ENCODE data around the gene MRPL36.
"Not testable (repeated sequence)": the region's sequence is repeated elsewhere in the genome, so short reads cannot be mapped to it uniquely, and the experiment has no call there.

MRPL36 gene

DNA sequence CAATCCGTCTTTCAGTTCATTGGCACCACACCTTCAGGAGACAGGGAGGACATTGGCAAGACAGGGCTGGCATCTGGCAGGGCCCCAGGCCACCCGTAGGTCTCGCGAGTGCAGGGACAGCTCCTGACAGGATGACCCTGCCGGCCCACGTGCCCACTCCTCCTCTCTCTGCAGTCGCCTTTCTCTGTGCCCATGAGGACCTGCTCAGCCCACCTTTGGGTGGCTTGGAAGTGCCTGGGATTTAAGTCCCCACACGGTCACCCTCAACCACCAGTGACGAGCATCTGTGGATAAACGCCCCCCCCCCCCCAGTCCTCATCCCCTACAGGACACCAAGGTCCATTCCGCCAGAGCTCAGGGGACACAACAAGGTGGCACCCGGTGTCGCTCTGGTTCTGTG lies 4.1 kb downstream of the MRPL36 start:
- no peak for DNase-seq

DNA sequence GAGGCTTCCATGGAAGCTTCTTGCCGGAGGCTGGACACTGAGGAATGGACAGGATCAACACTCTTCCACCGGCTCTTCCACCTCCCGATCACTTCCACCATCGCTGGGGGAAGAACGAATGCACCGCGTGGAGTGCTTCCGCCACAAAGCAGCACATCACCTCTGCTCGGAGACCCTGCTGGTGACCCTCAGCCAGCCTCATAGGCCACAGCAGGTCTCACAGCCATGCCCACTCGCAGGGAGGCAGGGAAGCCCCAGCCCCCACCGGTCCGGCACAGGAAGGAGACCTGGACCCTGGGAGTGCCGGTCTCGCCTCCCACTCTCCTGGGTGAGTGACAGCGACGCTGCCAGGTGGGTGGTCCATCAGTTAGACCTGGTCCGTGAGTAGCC lies 4.7 kb downstream of the MRPL36 start:
- DNase-seq = no peak

DNA sequence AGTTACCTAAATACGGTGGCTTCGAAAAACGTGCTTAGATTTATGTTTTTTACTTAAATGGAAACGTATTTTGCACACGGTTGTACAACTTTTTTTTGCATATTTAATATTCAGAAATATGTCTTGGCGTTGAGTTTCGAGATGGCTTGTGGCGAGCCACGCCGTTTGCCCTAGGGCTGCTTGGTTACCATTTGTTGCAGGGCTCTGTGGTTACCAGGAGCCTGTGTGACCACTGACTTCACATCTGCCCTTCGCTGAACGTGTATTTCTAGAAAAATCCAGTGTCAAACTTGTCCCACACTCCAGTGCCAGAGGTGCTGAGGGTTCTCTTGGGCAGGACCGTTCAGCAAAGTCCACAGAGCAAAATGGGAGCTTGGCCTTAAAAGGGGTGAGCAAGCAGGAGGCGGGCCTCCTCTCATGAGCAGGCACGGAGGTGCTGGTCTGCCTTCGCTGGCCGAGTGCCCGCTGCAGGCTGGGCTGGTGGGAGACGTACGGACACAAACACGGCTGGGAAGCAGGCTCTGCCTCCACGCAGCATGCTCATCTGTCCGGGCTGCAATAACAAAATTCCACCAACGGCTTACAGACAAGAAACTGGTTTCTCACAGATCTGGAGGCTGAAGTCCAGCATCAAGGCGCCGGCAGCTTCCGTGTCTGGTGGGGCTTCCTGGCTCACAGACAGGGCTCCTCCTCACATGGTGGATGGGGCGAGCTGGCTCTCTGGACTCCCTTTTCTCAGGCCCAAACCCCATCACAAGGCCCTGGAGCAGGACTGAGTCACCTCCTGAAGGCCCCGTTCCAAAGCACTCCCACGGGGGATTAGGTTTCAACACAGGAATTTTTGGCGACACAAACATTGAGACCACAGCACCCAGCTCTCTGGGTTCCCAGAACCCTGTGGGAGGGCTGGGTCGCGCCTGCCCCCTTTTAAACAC lies 5.4 kb downstream of the MRPL36 start:
- no peak for DNase-seq

DNA sequence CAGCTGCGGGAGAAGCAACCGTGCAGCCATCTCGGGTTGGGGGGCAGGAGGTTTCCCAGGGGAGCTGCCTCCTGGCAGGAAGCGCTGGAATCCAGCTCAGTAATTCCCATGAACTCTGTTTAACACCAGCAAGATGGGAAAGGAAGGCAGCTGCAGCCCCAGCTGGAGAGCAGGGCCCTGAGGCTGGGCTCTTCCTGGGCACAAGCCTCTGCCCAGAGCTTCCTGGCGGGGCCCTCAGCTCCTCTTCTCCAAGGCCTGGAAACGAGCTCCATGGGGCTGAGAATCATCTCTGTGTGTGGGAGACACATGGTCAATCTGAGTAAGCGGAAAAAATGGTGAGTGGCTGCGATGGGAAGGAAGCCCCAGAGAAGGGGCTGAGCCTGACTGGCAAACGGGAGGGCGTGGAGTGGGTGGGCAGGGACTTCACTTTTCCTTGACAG lies 6.3 kb downstream of the MRPL36 start:
- no peak for DNase-seq

DNA sequence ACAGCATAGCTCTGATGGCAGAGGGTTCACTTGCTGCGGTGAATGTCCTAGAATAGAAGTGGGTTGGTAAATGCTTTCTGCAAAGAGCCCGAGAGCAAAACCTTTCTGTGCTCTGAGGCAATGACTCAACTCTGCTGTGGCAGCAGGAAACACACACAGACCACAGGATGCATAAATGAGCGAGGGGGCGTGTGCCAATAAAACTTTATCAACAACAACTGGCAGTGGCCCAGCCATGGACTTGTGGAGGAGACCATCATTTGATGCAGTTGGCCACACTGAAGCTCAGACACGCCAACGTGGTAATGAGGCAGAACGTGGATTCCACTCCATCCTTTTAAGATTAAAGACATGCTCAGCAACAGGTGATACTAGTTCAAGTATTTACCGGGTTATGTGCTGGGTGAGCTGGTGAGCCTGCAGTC lies 6.8 kb downstream of the MRPL36 start:
- no peak for DNase-seq

DNA sequence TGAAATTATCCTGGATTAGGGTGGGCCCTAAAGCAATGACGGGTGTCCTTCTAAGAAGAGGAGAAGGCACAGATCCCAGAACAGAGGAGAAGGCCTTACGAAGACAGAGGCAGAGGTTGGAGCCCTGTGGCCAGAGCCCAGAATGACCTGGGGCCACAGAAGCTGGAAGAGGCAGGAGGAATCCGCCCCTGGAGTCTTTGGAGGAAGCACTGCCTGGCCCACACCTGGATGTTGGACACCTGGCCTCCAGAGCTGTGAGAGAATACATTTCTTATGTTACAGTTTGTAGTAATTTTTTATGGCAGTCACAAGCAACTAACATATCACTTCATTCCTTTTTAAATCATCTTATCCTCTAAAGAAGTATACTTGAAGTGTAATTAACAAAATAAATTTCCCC lies 8.5 kb downstream of the MRPL36 start:
- no peak for DNase-seq

DNA sequence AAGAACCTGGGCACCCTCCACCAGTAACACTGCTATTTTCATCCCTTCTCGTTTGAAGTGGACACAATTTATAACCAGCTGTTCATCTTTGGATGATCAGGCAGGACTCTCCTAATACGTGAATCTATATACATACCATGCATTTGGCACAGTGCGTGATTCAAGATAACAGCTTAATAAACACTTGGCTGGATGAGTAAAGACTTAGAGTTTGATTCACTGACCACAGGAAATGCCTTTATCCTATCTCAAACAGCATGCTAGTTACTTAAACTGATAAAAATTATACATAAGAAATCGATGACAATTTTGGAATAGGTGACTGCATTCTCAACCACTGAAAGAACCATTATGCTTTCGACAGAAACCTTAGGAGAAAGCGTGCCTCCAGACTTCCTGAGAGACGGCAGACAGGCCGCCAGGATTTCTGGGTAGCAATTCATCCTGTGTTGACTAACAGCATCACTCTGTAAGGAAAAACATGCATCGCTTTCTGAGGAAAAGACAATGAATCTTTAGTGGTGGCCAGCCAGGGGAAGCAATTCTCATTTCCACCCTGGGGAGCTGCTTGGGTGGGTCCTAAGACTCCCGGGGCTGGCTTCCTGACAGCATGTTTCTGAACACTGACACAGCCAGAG lies 9.7 kb downstream of the MRPL36 start:
- DNase-seq = no peak

DNA sequence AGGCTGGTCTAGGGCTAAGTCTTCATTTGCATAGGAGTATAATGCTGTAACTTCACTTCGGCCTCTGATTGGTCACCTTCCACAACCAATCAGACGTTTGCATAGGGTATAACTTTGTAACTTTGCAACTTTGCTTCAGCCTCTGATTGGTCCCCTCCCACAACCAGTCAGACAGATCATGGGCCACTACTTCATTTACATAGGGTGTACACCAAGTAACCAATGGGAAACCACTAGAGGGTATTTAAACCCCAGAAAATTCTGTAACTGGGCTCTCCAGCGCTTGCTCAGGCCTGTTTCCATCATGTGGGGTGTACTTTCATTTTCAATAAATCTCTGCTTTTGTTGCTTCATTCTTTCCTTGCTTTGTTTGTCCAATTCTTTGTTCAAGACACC lies 10.2 kb downstream of the MRPL36 start:
- DNase-seq = not testable (repeated sequence)

DNA sequence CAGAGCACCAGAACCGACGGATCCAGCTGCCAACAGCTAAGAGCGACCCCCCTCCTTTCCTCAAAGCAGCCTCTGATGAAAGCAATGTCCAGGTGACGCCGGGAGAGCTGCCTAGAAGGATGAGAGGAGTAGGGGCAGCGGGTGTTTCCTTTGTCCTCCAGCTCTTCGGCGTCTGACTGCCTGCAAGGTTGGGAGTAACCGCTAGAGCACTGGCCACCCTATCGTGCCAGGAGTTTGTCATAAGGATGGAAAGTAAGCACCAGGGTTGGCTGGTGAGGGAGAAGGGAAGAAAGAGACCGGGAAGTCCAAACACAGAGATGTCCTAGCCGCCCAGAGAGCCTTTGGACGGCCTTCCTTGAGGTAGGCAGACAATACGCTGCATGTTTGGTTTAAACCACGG lies 10.8 kb downstream of the MRPL36 start:
- no peak for DNase-seq

DNA sequence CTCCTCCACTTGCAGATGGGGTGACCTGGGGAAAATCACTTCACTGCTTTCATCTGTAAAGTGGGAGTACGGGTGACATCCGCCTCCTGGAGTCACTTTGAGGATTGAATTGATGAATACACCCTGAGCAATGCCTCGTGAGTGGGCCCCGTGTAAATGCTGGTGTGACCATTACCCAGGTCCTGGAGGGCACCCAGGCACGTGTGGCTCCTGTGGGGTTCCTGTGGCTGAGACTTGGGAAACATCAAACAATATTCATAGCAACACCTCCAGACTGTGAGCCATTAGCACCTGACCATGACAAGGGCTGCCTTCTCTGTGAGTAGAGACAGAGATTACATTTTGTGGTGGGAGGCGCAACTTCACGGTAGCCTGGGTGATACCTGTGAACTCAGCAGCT lies 11.4 kb downstream of the MRPL36 start:
- no peak for DNase-seq

DNA sequence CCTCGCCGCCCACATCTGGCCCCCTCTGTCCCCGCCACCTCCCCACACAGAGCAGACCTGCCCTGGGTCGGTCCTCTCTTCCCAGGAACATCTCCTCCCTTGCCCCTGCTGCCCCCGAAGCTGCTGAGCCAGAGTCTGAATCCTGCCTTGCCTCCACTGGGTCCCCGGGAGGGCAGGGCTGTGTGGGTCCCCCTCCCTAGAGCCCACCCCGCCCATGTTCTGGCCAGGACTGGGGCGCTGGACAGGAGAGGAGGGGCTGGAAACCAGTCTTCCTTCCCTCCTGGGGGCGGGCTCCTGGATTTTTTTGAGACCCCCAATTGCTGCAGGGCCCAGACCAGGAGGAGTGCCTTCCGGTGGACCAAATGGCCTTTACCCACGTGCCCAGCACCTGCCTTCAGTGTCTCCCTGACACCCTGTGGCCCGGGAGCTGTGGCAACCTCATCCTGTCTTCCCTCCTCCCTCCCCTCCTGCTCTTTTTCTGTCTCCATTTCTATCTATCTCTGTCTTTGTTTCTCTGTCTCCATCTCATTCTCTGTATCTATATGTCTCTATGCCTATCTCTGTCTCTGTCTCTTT lies 12.1 kb downstream of the MRPL36 start:
- DNase-seq = no peak

DNA sequence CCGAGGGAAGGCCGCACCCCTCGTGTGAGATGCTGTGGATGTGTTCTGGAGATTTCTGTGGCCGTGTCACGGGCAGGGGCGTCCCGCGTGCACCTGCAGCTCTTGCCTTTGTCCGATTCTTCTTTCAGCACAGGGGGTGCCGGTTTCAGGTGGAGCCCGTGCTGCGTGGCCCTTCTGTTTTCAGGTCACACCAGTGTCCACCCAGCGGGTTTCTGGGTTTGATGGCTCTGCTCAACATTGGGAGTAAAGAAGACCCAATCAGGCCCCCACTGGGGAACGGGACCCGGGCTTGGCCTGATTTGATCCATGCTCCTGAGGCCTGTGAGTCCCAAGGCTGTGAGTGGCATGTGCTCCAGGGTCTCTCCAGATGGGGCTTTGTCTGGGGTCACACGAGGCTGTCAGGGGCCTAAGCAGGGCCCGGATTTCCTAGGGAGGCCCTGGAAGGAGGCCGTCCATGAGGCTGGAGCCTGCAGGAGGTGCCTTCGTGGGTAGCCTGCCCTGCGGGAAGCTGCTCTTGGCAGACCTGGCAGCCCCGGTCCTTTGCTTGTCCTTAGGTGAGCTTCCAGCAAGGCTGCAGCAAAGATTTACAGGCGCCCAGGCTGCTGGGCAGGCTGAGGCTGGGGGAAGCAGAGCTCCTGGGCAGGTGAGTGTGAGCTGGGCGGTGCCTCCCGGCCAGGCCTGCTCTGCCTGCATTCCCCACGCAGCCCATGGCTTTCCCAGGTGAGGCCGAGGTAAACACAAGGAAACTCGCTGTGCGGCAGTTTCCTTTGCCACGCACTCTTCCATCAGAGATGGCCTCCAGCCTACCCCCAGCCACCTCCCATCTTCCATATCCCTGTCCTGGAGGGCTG lies 12.8 kb downstream of the MRPL36 start:
- DNase-seq = no peak

DNA sequence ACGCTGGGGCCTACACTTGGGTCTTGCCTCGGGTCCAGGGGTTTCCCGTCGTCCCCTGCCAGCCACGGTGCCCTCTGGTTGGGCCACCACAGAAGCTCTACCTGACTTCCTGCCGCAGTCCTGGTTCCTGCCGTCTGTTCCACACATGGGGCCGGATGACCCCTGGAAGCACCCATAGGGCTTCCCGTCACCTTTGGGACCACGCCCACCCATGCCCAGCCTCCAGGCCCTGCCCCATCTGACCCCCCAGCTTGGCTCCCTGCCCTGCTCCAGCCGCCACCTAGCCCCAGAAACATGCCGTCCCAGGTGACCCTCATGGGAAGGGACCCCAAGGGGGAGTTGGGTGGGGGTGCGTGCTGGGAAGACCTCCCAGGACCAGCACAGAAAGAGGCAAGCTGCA lies 13.7 kb downstream of the MRPL36 start:
- DNase-seq = no peak

DNA sequence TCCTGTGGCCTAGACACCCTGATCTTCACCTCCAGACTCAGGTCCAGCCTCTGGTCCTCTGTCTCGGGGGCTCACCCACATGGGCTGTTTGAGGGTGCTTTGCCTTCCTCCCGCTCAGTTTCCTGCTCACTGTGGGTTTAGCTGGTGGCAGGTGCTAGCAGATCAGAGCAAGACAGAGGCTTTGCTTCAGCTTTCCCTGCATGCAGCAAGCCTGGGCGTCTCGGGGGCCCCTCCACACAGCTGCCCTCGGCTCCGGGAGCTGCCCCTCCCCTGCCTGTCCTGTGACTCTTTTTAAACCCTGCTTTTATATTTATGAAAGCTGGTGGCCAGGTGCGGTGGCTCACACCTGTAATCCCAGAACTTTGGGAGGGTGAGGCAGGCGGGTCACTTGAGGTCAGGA lies 14.6 kb downstream of the MRPL36 start:
- DNase-seq = no peak

DNA sequence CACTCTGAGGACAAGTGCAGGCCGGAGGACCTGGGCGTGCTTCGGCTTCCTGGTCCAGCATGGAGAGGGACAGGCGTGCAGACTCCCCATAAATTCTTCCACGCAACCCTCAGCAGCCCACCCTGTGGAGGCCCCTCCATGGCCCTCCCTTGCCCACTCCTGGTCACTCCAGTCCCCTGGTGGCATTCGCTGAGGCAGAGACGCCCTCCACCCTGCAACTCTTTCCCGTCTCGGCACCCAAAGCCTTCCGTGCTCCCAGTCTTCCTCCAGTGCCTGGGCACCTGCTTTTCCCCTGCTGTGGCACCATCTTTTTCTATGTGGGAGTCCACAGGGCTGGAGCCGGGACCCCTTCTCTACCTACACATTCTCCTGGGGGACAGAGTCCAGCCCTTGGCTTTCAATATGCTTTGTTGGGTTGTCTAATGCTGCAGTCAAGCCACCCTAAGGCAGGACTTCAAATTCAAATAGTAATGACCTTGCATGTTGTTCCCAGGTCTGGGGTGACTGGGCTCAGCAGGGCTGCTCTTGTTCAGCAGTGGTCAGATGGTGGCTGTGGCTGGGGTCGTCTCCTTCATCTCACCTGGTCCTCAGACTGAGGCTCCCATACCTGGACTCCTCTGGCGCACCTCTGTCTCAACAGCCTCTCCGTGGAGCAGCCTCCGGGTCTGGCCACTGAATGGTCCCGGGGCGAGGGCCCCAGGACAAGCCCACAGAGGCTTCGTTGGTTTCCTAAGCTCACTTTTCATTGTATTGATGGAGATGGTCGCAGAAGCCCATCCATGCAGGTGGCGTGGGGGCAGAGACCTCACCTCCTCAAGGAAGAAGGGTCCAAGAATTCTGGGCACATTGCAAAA lies 15.2 kb downstream of the MRPL36 start:
- DNase-seq = no peak

DNA sequence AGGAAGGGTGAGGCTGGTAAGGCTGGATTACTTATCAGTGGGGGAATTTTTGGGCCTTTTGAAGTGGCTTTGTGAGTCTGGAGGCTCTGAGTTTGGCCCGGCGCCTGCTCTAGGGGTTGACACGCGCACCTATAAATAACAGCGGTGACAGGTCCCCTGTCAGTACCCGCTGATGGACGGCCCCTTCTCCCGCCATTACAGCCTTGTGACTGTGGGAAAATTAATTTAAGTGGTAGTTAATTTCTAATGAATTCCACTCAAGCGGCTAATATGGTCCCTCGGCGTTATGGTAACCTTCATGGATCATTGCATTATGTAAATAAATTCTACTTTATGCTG lies 16.5 kb downstream of the MRPL36 start:
- DNase-seq = no peak

DNA sequence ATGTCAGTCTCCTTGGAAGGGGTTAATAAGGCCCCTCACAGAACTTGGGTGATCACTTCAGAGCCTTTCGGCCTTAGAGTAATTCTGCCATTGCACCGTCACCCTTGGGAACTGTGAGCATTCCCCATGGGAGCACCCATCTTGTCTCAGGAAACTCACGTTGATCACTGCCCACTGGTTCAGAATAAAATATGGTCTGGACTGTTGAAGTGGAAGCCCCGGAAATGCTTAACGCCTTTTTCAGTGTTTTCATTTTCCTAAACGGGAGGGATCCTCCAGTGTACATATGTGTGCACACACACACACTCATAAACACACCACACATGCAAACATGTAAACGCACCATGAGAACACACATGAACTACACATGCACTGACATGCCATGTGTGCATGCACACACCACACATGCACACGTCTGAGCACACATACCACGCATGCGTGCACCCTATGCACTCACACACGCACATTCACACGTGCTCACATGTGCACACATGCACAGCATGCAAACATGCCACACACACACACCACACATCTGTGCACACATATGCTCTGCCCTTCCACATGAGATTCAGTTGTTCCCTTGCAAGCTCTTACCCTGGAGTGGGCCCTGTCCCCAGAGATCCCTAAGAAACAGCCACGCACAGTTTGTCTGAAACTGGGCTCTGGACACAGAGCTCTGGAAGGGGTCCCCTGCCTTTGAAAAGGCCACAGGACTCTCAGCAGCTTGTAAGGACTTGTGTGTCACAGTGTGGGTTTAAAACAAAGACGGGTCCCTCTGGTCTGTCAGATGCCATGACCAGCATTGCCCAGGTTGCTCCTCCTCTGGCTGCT lies 17.0 kb downstream of the MRPL36 start:
- no peak for DNase-seq

DNA sequence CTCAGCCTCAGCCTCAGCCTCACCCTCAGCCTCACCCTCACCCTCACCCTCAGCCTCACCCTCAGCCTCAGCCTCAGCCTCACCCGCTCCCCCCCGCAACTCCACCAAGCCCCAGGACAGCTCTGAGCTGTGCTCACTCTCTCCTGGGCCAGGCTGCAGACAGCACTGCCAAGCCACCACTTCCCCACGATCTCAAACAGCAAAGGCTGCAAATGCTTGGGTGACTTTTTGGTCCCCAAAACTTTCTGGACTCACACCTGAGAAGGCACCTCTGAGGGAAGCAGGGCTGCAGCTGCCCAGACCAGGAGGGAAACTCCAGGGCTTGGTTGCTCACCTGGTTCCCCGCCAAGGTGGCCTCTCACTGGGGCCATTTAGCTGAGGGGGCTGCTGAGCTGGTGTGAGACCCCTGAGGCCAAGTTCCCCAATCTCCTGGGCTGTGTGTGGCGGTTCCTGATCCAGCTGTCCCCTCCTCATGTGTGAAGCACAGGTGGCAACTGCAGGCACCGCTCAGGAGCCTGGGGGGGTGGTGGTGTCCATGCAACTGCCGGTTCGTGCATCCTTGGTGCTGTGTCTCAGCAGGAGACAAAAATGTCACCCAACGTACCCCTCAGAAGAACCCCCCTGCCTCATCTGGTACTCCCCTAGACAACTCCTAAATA lies 17.8 kb downstream of the MRPL36 start:
- DNase-seq = no peak

DNA sequence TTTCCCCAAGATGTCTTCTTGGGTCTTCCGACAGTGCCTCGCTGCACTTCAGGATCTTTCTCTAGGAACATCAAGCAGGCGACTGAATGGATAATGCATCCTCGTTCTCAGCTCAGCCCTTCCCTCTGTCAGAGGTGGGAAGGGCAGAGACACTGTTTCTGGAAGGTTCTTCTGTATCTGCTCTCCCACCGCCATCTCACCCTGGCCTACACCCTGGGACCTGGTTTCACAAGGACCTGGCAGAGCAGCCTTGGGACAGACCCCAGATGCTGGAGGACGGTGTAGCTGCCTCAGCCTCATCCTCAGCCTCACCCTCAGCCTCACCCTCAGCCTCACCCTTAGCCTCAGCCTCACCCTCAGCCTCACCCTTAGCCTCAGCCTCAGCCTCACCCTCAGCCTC lies 18.5 kb downstream of the MRPL36 start:
- no peak for DNase-seq

DNA sequence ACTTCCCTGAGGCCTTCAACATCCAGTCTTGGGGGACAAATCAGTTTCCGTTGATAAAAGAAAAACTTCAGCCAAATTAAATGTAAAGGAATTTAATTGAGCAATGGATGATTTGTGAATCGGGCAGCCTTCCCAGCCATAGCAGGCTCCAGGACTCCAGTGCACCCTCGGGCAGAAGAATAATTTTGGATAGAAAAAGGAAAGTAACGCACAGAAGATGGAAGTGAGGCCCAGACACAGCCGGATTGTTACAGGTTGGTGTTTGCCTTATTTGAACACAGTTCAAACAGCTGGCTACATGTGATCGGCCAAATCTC lies 19.1 kb downstream of the MRPL36 start:
- DNase-seq = no peak

All from NCI-H1694 (cell line).